SK-N-MC (cell line): Measurements from ENCODE around the gene STK4.
"Not testable (repeated sequence)": the region's sequence is repeated elsewhere in the genome, so short reads cannot be mapped to it uniquely, and the experiment has no call there.

ENCODE experiments used
- DNase-seq: peaks from one replicate; pipeline ENCODE4 v3.0.0-alpha.2; 2011; ENCODE audit warnings: low read depth, low spot score
- H3K27ac ChIP-seq: fragments of 200-600 bp; sonication (generic); 2 replicates; pipeline ENCODE4 v1.5.1; 2016; ENCODE audit warnings: mixed run types
- H3K36me3 ChIP-seq: fragments of 200-600 bp; sonication (generic); 2 replicates; pipeline ENCODE4 v1.6.1; 2017; ENCODE audit warnings: antibody characterized with exemption, low read length, mixed read lengths; ENCODE audit not compliant: insufficient read depth
- H3K4me3 ChIP-seq: fragments of 200-600 bp; sonication (generic); 2 replicates; pipeline ENCODE4 v1.5.1; 2016
- H3K9ac ChIP-seq: fragments of 200-600 bp; sonication (generic); 2 replicates; pipeline ENCODE4 v1.8.0; 2017; ENCODE audit warnings: mixed run types, mixed read lengths; ENCODE audit not compliant: insufficient read length
- H3K9me3 ChIP-seq: fragments of 200-600 bp; sonication (generic); 2 replicates; pipeline ENCODE4 v1.6.1; 2017; ENCODE audit warnings: low read depth, mild to moderate bottlenecking, antibody characterized with exemption, low read length, moderate library complexity, mixed read lengths
- EZH2 ChIP-seq: fragments of 200-600 bp; sonication (generic); IDR thresholded peaks from one replicate; pipeline ENCODE4 v1.6.1; 2017; ENCODE audit warnings: antibody characterized with exemption
- FOXP2 ChIP-seq: optimal IDR thresholded peaks from 2 replicates; pipeline ENCODE3; 2011; ENCODE audit warnings: mild to moderate bottlenecking, moderate library complexity; ENCODE audit not compliant: insufficient read depth; ENCODE audit errors: extremely low read length, control extremely low read depth
- POLR2AphosphoS5 ChIP-seq: IDR thresholded peaks from 2 replicates; pipeline ENCODE4 v1.6.1; 2012; ENCODE audit warnings: mild to moderate bottlenecking, low read depth, low read length, borderline replicate concordance

STK4 gene

DNA sequence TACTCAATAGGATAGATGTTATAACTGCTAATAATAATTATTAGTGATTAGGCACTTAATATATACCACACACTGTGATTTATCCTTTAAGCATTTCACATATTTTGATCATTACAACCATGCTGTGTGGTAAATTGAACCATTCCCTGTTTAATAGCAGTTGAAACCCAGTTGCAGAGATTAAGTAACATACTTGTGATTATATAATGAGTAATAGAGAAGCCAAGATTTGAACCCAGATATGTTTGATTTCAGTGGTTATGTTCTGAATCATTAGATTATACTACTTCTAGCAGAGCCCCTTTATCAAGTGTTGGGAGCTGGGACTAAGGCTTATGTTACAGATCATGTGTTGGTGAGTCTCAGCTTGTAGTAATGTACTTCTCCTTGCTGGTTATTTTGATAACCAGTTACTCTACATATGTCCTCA, 44.1 kb downstream of the STK4 start:
- no peak overlapping the region for H3K9ac ChIP-seq
- no peak overlapping the region for H3K4me3 ChIP-seq
- H3K27ac ChIP-seq, result no peak overlapping the region
- peaks cover 5% of the 10 kb centered on the region; the same call in 1 of the 2 replicates for H3K36me3 ChIP-seq
- no peaks in the 10 kb centered on the region for H3K9me3 ChIP-seq
- TF ChIP-seq FOXP2, result no peak
- TF ChIP-seq EZH2, result no peak
- DNase-seq, result no peak

- H3K9ac ChIP-seq, result no peak overlapping the region
- no peak overlapping the region for H3K27ac ChIP-seq
- H3K9me3 ChIP-seq, result no peaks in the 10 kb centered on the region
- TF ChIP-seq FOXP2 (no peak), EZH2 (no peak), POLR2AphosphoS5 (no peak)
- peaks cover 5% of the 10 kb centered on the region; the same call in 1 of the 2 replicates for H3K36me3 ChIP-seq
- DNase-seq, result peak; percentile 32
- H3K4me3 ChIP-seq, result no peak overlapping the region
These were observed 44.8 kb downstream of the STK4 start for GRCh38 chr20:45011108-45011526.

DNA sequence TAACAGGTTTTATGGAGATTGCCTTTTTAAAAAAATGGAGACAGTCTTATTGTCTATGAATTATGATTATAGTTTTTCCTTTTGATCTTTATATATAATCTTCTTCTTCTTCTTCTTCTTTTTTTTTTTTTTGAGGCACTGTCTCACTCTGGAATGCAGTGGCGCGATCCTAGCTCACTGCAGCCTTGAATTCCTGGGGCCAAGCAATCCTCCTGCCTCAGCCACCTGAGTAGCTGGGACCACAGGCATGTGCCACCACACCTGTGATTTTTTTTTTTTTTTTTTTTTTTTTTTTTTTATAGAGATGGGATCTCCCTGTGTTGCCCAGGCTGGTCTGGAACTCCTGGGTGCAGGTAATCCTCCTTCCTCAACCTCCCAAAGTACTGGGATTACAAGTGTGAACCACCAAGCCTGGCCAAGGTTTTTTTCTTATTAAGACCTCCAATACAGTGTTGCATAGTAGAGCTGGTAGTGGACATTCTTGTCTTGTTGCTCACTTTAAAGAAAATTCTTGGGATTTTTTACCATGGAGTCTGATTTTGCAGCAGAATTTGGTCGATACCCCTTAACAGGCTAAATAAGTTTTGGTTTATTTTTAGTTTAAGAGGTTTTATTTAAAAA, 46.5 kb downstream of the STK4 start:
- TF ChIP-seq POLR2AphosphoS5 (no peak), FOXP2 (no peak), EZH2 (no peak)
- no peak for DNase-seq
- Histone ChIP-seq H3K4me3 (no peak overlapping the region), H3K9me3 (no peaks in the 10 kb centered on the region), H3K27ac (no peak overlapping the region), H3K36me3 (peaks cover 10% of the 10 kb centered on the region), H3K9ac (no peak overlapping the region)

DNA sequence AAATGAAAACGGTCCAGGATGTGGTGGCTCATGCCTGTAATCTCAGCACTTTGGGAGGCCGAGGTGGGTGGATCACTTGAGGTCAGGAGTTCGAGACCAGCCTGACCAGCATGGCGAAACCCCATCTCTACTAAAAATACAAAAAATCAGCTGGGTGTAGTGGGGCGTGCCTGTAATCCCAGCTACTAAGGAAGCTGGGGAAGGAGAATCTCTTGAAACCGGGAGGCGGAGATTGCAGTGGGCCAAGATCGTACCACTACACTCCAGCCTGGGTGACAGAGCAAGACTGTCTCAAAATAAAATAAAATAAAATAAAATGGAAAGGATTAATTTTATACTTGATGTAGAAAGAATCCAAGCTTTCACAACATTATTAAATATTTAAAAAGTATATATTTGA, 47.8 kb downstream of the STK4 start:
- H3K27ac ChIP-seq, DNase-seq, H3K36me3 ChIP-seq: not testable (repeated sequence)

GRCh38 chr20:45014671-45015415, 48.5 kb downstream of the STK4 start:
- Histone ChIP-seq H3K27ac (no peak overlapping the region), H3K36me3 (peaks cover 5% of the 10 kb centered on the region; the same call in 1 of the 2 replicates)
- DNase-seq, result no peak

More for the DNA sequence above, 47.8 kb downstream of the STK4 start:
- H3K9ac ChIP-seq, H3K9me3 ChIP-seq, H3K4me3 ChIP-seq: not testable (repeated sequence)

GRCh38 chr20:45016089-45016671, 49.9 kb downstream of the STK4 start:
- DNase-seq, result no peak
- Histone ChIP-seq H3K9ac (peak overlapping the region; percentile 11), H3K36me3 (peaks cover 5% of the 10 kb centered on the region; the same call in 1 of the 2 replicates), H3K27ac (0 out of 2 replicates have a peak overlapping the region, but pooled peaks have one; percentile 4), H3K4me3 (no peak overlapping the region), H3K9me3 (no peaks in the 10 kb centered on the region)
- TF ChIP-seq FOXP2 (no peak), POLR2AphosphoS5 (no peak), EZH2 (no peak)

More at GRCh38 chr20:45014671-45015415, 48.5 kb downstream of the STK4 start:
- no peaks in the 10 kb centered on the region for H3K9me3 ChIP-seq
- H3K9ac ChIP-seq, result no peak overlapping the region
- H3K4me3 ChIP-seq, result no peak overlapping the region
- no peak for TF ChIP-seq POLR2AphosphoS5
- no peak for TF ChIP-seq EZH2
- TF ChIP-seq FOXP2, result no peak

- Histone ChIP-seq H3K4me3 (no peak overlapping the region), H3K9ac (no peak overlapping the region), H3K27ac (no peak overlapping the region), H3K36me3 (peaks cover 5% of the 10 kb centered on the region; the same call in 1 of the 2 replicates), H3K9me3 (no peaks in the 10 kb centered on the region)
- no peak for DNase-seq
- TF ChIP-seq FOXP2 (no peak), POLR2AphosphoS5 (no peak), EZH2 (no peak)
These were observed 51.0 kb downstream of the STK4 start for GRCh38 chr20:45017281-45017680.

GRCh38 chr20:45017857-45018256, 51.5 kb downstream of the STK4 start:
- DNase-seq, result no peak
- peaks cover 5% of the 10 kb centered on the region; the same call in 1 of the 2 replicates for H3K36me3 ChIP-seq
- no peak overlapping the region for H3K4me3 ChIP-seq
- H3K9me3 ChIP-seq, result no peaks in the 10 kb centered on the region
- H3K9ac ChIP-seq, result no peak overlapping the region
- TF ChIP-seq EZH2 (no peak), POLR2AphosphoS5 (no peak), FOXP2 (no peak)
- H3K27ac ChIP-seq, result no peak overlapping the region

DNA sequence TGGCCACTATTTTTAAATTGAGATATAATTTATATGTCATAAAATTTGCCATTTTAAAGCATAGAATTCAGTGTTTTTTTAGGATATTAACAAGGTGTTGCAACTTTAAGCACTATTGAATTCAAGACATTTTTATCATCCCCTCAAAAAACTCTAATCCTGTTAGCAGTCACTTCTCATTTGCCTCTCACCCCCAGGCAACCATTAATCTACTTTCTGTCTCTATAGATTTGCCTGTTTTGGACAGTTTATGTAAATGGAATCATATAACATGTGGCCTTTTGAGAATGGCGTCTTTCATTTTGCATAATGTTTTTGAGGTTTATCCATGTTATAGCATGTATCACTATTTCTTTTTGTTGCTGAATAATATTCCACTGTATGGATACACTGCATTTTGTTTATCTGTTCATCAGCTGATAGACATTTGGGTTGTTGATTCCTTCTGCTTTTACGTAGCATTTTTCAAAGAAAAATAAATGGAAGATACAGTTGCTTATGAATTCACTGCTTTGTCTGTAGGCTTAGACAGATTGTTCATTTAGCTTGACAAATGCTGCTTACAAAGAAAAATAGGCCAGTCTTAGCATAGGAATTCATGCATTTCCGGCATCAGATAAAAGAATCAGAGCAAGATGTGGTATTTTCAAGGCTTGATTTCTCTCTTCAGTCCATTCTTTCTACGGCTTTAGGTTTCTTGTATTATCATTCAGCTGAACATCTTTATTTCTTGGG, 52.9 kb downstream of the STK4 start:
- Histone ChIP-seq H3K27ac (no peak overlapping the region), H3K36me3 (peaks cover 5% of the 10 kb centered on the region; the same call in 1 of the 2 replicates), H3K4me3 (no peak overlapping the region), H3K9ac (no peak overlapping the region), H3K9me3 (no peaks in the 10 kb centered on the region)
- TF ChIP-seq EZH2, result no peak
- TF ChIP-seq POLR2AphosphoS5, result no peak
- TF ChIP-seq FOXP2, result no peak
- DNase-seq, result no peak
